Liver (tissue), 3 donors: ENCODE data around the gene ARHGEF7.

Source experiments
- FOXA1 ChIP-seq: IDR thresholded peaks from 2 replicates; pipeline ENCODE4 v1.6.1; 2016; ENCODE audit warnings: antibody characterized with exemption
- JUND ChIP-seq, 2 donors: IDR thresholded peaks; 2 replicates each; pipeline ENCODE4 v1.6.1; 2016; ENCODE audit warnings: antibody characterized with exemption in 2 of 2
- RAD21 ChIP-seq, 2 donors: IDR thresholded peaks; 2 replicates each; pipeline ENCODE4 v1.6.1; 2016; ENCODE audit warnings: antibody characterized with exemption in 2 of 2, mild to moderate bottlenecking in 2 of 2
- TAF1 ChIP-seq: conservative IDR thresholded peaks from 2 replicates; pipeline ENCODE4 v1.6.1; 2016; ENCODE audit warnings: antibody characterized with exemption, mild to moderate bottlenecking
- TF ChIP-seq, protein P1 (sequence below): fragments of 150-350 bp; IDR thresholded peaks from 2 replicates; pipeline ENCODE4 v1.5.1; 2017; ENCODE audit warnings: improper control_type of control experiment, low read depth, low read length; ENCODE audit not compliant: missing input control
- TF ChIP-seq, protein P2 (sequence below): IDR thresholded peaks from 2 replicates; pipeline ENCODE4 v1.6.1; 2016; ENCODE audit warnings: antibody characterized with exemption
- TF ChIP-seq, protein P3 (sequence below): IDR thresholded peaks from 2 replicates; pipeline ENCODE4 v1.6.1; 2016; ENCODE audit warnings: antibody characterized with exemption
- donor health status: healthy.
- donor health status: healthy.

DNA sequence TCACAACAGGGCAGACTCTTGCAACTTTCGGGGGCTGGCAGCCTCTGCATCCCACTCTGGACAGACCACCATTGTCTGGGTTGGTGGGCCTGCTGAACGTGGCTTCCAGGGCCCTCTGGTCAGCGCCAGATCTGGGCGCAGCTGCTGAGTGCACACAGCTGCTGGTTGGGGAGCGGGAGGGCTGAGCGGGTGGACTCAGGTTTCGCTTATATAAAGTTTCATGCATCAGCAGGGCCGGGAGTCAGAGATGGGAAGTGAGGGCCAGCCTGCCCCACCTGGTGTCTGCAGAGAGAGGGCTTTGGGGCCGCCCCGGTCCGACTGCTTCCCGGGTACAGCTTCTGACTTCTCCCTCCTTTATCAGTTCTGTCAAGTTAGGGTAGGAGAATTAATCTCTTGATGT, 6.9 kb downstream of the ARHGEF7 start:
- TF ChIP-seq, protein P1, sequence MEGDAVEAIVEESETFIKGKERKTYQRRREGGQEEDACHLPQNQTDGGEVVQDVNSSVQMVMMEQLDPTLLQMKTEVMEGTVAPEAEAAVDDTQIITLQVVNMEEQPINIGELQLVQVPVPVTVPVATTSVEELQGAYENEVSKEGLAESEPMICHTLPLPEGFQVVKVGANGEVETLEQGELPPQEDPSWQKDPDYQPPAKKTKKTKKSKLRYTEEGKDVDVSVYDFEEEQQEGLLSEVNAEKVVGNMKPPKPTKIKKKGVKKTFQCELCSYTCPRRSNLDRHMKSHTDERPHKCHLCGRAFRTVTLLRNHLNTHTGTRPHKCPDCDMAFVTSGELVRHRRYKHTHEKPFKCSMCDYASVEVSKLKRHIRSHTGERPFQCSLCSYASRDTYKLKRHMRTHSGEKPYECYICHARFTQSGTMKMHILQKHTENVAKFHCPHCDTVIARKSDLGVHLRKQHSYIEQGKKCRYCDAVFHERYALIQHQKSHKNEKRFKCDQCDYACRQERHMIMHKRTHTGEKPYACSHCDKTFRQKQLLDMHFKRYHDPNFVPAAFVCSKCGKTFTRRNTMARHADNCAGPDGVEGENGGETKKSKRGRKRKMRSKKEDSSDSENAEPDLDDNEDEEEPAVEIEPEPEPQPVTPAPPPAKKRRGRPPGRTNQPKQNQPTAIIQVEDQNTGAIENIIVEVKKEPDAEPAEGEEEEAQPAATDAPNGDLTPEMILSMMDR: no peak
- TF ChIP-seq, protein P2, sequence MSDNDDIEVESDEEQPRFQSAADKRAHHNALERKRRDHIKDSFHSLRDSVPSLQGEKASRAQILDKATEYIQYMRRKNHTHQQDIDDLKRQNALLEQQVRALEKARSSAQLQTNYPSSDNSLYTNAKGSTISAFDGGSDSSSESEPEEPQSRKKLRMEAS: no peak
- TF ChIP-seq, protein P3, sequence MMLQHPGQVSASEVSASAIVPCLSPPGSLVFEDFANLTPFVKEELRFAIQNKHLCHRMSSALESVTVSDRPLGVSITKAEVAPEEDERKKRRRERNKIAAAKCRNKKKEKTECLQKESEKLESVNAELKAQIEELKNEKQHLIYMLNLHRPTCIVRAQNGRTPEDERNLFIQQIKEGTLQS: no peak
- TF ChIP-seq RAD21 (IDR thresholded peaks at IDR 0.05) (no peak), JUND (IDR thresholded peaks at IDR 0.05) (no peak), TAF1 (no peak), FOXA1 (no peak)
